Left ventricle myocardium inferior (tissue), 1 donor: Measurements from ENCODE around the gene GBP3. TPM values are rescaled to one million over a fixed set of nuclear protein-coding genes. Genes with fewer than 3 reads are reported as not detected.

Source experiments
- DNase-seq: peaks from one replicate; pipeline ENCODE4 v3.0.0-alpha.2; 2020
- H3K27ac ChIP-seq: fragments of 200-600 bp; replicated peaks from 2 replicates; pipeline ENCODE4 v1.8.0; 2021
- H3K27me3 ChIP-seq: fragments of 200-600 bp; 2 replicates; pipeline ENCODE4 v1.8.0; 2021; ENCODE audit warnings: low read depth
- H3K36me3 ChIP-seq: fragments of 200-600 bp; 2 replicates; pipeline ENCODE4 v1.8.0; 2021
- H3K4me1 ChIP-seq: fragments of 200-600 bp; 2 replicates; pipeline ENCODE4 v1.8.0; 2021
- H3K4me3 ChIP-seq: fragments of 200-600 bp; 2 replicates; pipeline ENCODE4 v1.8.0; 2021; ENCODE audit warnings: mild to moderate bottlenecking, moderate library complexity
- H3K9me3 ChIP-seq: fragments of 200-600 bp; replicated peaks from 2 replicates; pipeline ENCODE4 v1.8.0; 2021
- CTCF ChIP-seq: fragments of 200-600 bp; IDR thresholded peaks from 2 replicates; pipeline ENCODE4 v1.8.0; 2021; ENCODE audit warnings: antibody characterized with exemption, mild to moderate bottlenecking, borderline replicate concordance
- intact Hi-C: fragments of 100-400 bp; cut with micrococcal nuclease; formaldehyde crosslinking; loops from one replicate; pipeline ENCODE4 v1.11.0; 2022
- total RNA-seq: library from RNA; stranded (reverse); fragmentation: NEBNext Ultra II Directional; extraction: Animal tissue kit (Norgen Biotek cat#: 25700); gene quantifications from one replicate; pipeline ENCODE4 v1.2.1, GENCODE V29; 2021
- donor health status: DM: no; HTN: yes; CAD: no; lungs with severe emphysema.

GBP3 gene
- total RNA-seq, 1 donor from 2014 or later: 7.9 TPM

- Histone ChIP-seq H3K4me3 (peak overlapping the region; percentile 71), H3K9me3 (no peaks in the 10 kb centered on the region), H3K4me1 (peaks cover 41% of the 10 kb centered on the region), H3K27ac (peak overlapping the region; percentile 87), H3K27me3 (no peaks in the 10 kb centered on the region), H3K36me3 (peaks cover 7% of the 10 kb centered on the region)
- intact Hi-C loops: no loop called here
- no peak for TF ChIP-seq CTCF
- no peak for DNase-seq
These were observed 42.0 kb upstream of the GBP3 start for GRCh38 chr1:89064632-89065031.

DNA sequence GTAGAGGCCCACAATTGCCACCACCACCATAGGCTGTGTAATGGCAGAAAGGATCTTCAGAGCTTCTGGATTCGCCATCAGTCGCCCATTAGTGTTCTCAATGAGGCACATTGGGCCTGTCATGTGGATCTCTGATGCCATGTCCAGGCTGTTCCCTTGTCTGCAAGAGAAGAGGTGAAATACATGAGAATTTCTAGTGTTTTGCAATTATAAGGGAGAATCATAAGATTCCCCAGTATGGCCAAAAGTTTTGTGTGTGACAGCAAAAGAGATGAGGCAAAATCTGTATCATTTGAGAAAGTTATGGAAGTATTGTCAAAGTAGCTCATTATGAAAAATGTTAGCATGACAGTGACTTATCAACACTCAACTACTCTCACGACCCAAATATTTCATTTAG lies 40.4 kb upstream of the GBP3 start:
- H3K9me3 ChIP-seq: no peaks in the 10 kb centered on the region
- H3K36me3 ChIP-seq: peaks cover 23% of the 10 kb centered on the region
- peaks cover 41% of the 10 kb centered on the region for H3K4me1 ChIP-seq
- intact Hi-C loops: no loop called here
- no peak for TF ChIP-seq CTCF
- peak overlapping the region; percentile 87 for H3K27ac ChIP-seq
- no peaks in the 10 kb centered on the region for H3K27me3 ChIP-seq
- peak overlapping the region; percentile 71 for H3K4me3 ChIP-seq
- DNase-seq: no peak

DNA sequence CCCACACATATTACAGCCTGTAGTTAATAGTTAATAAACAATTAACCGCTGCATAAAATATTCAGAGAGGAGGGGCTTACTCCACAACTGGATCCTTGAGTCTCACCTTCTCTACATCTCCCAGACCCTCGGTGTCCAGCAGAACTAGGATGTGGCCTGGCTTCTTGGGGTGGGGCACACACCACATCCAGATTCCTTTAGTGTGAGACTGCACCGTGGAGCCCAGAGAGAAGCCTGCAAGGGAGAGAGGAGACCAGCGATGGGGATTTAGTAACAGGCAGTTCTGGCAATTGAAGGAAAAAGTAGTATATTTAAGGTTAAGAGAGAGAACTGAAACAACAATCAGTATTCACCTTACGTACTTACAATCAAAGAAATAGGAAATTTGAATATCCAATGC lies 37.4 kb upstream of the GBP3 start:
- Histone ChIP-seq H3K27me3 (no peaks in the 10 kb centered on the region), H3K4me3 (no peak overlapping the region), H3K27ac (no peak overlapping the region), H3K4me1 (peaks cover 34% of the 10 kb centered on the region), H3K36me3 (peaks cover 50% of the 10 kb centered on the region), H3K9me3 (no peaks in the 10 kb centered on the region)
- intact Hi-C loops: no loop called here
- DNase-seq: no peak
- no peak for TF ChIP-seq CTCF

DNA sequence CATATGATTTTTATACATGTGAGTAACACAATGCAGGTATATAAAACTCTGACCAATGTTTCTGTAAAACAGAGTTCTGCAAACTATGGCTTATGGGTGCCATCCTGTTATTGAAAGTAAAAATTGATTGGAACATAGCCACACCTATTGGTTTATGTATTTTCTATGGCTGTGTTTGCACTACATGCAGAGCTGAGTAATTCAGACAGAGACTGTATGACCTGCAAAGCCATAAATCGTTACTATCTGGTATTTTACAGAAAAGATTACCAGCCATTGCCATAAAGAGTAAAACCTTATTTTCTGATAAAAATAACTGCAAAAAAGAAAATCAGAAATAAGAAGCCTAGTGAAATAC lies 29.3 kb upstream of the GBP3 start:
- H3K36me3 ChIP-seq: peaks cover 58% of the 10 kb centered on the region
- intact Hi-C loops: no loop called here
- no peak overlapping the region for H3K27ac ChIP-seq
- H3K4me1 ChIP-seq: no peaks in the 10 kb centered on the region
- H3K27me3 ChIP-seq: no peaks in the 10 kb centered on the region
- no peak for TF ChIP-seq CTCF
- no peak overlapping the region for H3K4me3 ChIP-seq
- H3K9me3 ChIP-seq: no peaks in the 10 kb centered on the region
- no peak for DNase-seq

- Histone ChIP-seq H3K4me1 (no peaks in the 10 kb centered on the region), H3K4me3 (no peak overlapping the region), H3K9me3 (no peaks in the 10 kb centered on the region), H3K36me3 (peaks cover 53% of the 10 kb centered on the region), H3K27me3 (no peaks in the 10 kb centered on the region), H3K27ac (no peak overlapping the region)
- intact Hi-C loops: no loop called here
- no peak for TF ChIP-seq CTCF
- no peak for DNase-seq
These were observed 28.8 kb upstream of the GBP3 start for GRCh38 chr1:89051300-89051954.
